ENCODE measurements around the gene GALNTL6. TPM values are rescaled to one million over a fixed set of nuclear protein-coding genes. Genes with fewer than 3 reads are reported as not detected.

GALNTL6 gene
- total and polyA plus RNA-seq, 2 experiments from 2014 or later: 0.38 to 0.40 TPM

GRCh38 chr4:172758586-172759340 is 945.6 kb downstream of the GALNTL6 start:
- H3K4me3 ChIP-seq: no peak overlapping the region
- H3K27ac ChIP-seq (ENCODE audit: low read depth): no peak overlapping the region
- H3K4me2 ChIP-seq: no peak overlapping the region
- DNase-seq (ENCODE audit: low spot score): no peak
- ATAC-seq: no peak
- no peaks in the 10 kb centered on the region for H3K36me3 ChIP-seq (ENCODE audit: insufficient read depth)
- no peaks in the 10 kb centered on the region for H3F3A ChIP-seq (replicated peaks; ENCODE audit: low read depth)
- H4K20me1 ChIP-seq (replicated peaks; ENCODE audit: insufficient read depth): no peaks in the 10 kb centered on the region
- TF ChIP-seq ETS1 (IDR thresholded peaks at IDR 0.05) (no peak), STAT1 (IDR thresholded peaks at IDR 0.05; ENCODE audit: unreplicated experiment) (no peak), POLR2AphosphoS5 (IDR thresholded peaks at IDR 0.05; ENCODE audit: low read depth) (no peak), ZNF331 (CRISPR knock-in tag; IDR thresholded peaks at IDR 0.05; ENCODE audit: low read depth) (no peak), JUNB (IDR thresholded peaks at IDR 0.05; ENCODE audit: unreplicated experiment) (no peak), EZH2 (IDR thresholded peaks at IDR 0.05; ENCODE audit: low read depth, unreplicated experiment) (no peak), ZNF114 (CRISPR knock-in tag; IDR thresholded peaks at IDR 0.05) (no peak), NANOG (IDR thresholded peaks at IDR 0.05; ENCODE audit: borderline replicate concordance) (no peak), CREB1 (CRISPR knock-in tag; IDR thresholded peaks at IDR 0.05; ENCODE audit: low read depth) (no peak), EZH2phosphoT487 (IDR thresholded peaks at IDR 0.05; ENCODE audit: unreplicated experiment) (no peak)
- TF ChIP-seq, protein P1, sequence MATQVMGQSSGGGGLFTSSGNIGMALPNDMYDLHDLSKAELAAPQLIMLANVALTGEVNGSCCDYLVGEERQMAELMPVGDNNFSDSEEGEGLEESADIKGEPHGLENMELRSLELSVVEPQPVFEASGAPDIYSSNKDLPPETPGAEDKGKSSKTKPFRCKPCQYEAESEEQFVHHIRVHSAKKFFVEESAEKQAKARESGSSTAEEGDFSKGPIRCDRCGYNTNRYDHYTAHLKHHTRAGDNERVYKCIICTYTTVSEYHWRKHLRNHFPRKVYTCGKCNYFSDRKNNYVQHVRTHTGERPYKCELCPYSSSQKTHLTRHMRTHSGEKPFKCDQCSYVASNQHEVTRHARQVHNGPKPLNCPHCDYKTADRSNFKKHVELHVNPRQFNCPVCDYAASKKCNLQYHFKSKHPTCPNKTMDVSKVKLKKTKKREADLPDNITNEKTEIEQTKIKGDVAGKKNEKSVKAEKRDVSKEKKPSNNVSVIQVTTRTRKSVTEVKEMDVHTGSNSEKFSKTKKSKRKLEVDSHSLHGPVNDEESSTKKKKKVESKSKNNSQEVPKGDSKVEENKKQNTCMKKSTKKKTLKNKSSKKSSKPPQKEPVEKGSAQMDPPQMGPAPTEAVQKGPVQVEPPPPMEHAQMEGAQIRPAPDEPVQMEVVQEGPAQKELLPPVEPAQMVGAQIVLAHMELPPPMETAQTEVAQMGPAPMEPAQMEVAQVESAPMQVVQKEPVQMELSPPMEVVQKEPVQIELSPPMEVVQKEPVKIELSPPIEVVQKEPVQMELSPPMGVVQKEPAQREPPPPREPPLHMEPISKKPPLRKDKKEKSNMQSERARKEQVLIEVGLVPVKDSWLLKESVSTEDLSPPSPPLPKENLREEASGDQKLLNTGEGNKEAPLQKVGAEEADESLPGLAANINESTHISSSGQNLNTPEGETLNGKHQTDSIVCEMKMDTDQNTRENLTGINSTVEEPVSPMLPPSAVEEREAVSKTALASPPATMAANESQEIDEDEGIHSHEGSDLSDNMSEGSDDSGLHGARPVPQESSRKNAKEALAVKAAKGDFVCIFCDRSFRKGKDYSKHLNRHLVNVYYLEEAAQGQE (IDR thresholded peaks at IDR 0.05; ENCODE audit: unreplicated experiment): no peak
- TF ChIP-seq, protein P2, sequence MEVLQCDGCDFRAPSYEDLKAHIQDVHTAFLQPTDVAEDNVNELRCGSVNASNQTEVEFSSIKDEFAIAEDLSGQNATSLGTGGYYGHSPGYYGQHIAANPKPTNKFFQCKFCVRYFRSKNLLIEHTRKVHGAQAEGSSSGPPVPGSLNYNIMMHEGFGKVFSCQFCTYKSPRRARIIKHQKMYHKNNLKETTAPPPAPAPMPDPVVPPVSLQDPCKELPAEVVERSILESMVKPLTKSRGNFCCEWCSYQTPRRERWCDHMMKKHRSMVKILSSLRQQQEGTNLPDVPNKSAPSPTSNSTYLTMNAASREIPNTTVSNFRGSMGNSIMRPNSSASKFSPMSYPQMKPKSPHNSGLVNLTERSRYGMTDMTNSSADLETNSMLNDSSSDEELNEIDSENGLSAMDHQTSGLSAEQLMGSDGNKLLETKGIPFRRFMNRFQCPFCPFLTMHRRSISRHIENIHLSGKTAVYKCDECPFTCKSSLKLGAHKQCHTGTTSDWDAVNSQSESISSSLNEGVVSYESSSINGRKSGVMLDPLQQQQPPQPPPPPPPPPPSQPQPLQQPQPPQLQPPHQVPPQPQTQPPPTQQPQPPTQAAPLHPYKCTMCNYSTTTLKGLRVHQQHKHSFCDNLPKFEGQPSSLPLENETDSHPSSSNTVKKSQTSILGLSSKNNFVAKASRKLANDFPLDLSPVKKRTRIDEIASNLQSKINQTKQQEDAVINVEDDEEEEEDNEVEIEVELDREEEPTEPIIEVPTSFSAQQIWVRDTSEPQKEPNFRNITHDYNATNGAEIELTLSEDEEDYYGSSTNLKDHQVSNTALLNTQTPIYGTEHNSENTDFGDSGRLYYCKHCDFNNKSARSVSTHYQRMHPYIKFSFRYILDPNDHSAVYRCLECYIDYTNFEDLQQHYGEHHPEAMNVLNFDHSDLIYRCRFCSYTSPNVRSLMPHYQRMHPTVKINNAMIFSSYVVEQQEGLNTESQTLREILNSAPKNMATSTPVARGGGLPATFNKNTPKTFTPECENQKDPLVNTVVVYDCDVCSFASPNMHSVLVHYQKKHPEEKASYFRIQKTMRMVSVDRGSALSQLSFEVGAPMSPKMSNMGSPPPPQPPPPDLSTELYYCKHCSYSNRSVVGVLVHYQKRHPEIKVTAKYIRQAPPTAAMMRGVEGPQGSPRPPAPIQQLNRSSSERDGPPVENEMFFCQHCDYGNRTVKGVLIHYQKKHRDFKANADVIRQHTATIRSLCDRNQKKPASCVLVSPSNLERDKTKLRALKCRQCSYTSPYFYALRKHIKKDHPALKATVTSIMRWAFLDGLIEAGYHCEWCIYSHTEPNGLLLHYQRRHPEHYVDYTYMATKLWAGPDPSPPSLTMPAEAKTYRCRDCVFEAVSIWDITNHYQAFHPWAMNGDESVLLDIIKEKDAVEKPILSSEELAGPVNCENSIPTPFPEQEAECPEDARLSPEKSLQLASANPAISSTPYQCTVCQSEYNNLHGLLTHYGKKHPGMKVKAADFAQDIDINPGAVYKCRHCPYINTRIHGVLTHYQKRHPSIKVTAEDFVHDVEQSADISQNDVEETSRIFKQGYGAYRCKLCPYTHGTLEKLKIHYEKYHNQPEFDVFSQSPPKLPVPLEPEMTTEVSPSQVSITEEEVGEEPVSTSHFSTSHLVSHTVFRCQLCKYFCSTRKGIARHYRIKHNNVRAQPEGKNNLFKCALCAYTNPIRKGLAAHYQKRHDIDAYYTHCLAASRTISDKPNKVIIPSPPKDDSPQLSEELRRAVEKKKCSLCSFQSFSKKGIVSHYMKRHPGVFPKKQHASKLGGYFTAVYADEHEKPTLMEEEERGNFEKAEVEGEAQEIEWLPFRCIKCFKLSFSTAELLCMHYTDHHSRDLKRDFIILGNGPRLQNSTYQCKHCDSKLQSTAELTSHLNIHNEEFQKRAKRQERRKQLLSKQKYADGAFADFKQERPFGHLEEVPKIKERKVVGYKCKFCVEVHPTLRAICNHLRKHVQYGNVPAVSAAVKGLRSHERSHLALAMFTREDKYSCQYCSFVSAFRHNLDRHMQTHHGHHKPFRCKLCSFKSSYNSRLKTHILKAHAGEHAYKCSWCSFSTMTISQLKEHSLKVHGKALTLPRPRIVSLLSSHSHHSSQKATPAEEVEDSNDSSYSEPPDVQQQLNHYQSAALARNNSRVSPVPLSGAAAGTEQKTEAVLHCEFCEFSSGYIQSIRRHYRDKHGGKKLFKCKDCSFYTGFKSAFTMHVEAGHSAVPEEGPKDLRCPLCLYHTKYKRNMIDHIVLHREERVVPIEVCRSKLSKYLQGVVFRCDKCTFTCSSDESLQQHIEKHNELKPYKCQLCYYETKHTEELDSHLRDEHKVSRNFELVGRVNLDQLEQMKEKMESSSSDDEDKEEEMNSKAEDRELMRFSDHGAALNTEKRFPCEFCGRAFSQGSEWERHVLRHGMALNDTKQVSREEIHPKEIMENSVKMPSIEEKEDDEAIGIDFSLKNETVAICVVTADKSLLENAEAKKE (CRISPR knock-in tag; IDR thresholded peaks at IDR 0.05): no peak
- TF ChIP-seq, protein P3, sequence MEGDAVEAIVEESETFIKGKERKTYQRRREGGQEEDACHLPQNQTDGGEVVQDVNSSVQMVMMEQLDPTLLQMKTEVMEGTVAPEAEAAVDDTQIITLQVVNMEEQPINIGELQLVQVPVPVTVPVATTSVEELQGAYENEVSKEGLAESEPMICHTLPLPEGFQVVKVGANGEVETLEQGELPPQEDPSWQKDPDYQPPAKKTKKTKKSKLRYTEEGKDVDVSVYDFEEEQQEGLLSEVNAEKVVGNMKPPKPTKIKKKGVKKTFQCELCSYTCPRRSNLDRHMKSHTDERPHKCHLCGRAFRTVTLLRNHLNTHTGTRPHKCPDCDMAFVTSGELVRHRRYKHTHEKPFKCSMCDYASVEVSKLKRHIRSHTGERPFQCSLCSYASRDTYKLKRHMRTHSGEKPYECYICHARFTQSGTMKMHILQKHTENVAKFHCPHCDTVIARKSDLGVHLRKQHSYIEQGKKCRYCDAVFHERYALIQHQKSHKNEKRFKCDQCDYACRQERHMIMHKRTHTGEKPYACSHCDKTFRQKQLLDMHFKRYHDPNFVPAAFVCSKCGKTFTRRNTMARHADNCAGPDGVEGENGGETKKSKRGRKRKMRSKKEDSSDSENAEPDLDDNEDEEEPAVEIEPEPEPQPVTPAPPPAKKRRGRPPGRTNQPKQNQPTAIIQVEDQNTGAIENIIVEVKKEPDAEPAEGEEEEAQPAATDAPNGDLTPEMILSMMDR (conservative IDR thresholded peaks at IDR 0.05; ENCODE audit: low read depth in 2 of 2): no peak
- Mint-ChIP-seq H3K4me3 (no peak overlapping the region), H3K4me1 (no peaks in the 10 kb centered on the region), H3K27ac (no peak overlapping the region), H3K27me3 (ENCODE audit: insufficient read depth, low read depth, poor library complexity) (peaks cover under 1% of the 10 kb centered on the region), H3K36me3 (ENCODE audit: low read depth) (no peaks in the 10 kb centered on the region), H3K9me3 (no peaks in the 10 kb centered on the region)
- H3K9me2 ChIP-seq (ENCODE audit: insufficient read depth): 0 out of 2 replicates have a peak, but pooled peaks cover 3% of the 10 kb centered on the region
- no peaks in the 10 kb centered on the region for H3K4me1 ChIP-seq (ENCODE audit: insufficient read depth)
- no peaks in the 10 kb centered on the region for H3K79me2 ChIP-seq (replicated peaks; ENCODE audit: insufficient read depth)
- no peaks in the 10 kb centered on the region for H3K27me3 ChIP-seq (ENCODE audit: insufficient read depth)
- no peak overlapping the region for H2AFZ ChIP-seq
